ENCODE results near the gene CTRL.

The CTRL gene

DNA sequence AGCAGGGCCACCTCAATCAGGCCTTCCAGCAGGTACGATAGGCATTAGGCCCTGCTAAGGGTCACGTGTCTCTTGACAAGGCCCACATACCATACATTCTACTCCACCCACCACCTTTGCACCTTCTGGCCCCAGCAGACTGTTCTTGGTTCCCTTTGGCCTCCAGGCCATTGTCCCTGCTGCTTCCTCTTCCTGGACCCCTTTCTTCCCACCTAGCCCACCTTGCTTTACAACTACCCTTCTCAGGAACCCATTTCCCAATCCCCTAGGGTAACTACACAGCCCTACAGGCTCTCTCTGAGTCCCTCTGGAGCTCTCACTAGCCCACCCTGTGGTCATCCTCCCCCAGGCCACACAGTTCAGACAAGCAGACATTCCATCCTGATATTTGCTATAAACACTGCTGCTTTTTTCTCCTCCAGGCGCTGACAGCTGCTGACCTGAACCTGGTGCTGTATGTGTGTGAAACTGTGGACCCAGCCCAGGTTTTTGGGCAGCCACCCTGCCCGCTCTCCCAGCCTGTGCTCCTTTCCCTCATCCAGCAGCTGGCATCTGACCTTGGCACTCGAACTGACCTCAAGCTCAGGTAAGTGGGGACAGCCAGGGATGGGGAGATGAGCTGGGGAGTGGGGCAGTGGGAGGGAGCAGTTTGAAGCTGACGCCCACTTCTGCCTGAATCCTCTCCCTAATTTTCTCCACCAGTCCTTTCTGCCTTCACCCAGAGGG is 48.4 kb downstream of the CTRL start:
- Histone ChIP-seq H3K9me3 (ENCODE audit: control insufficient read depth, insufficient read depth, low read depth, low read length) (no peaks in the 10 kb centered on the region), H3K9ac (ENCODE audit: low read length) (no peak overlapping the region), H3K36me3 (ENCODE audit: control insufficient read depth, insufficient read depth, low read length) (peaks cover 59% of the 10 kb centered on the region), H3K27ac (ENCODE audit: low read depth, low read length) (no peak overlapping the region), H3K27me3 (ENCODE audit: control insufficient read depth, insufficient read depth, low read length) (no peaks in the 10 kb centered on the region), H3K4me1 (ENCODE audit: control insufficient read depth, insufficient read depth, low read length) (peaks cover 28% of the 10 kb centered on the region; the same call in 1 of the 2 replicates), H3K4me3 (ENCODE audit: low read depth, low read length) (no peak overlapping the region)

- Histone ChIP-seq H3K9ac (ENCODE audit: low read length) (no peak overlapping the region), H3K27me3 (ENCODE audit: control insufficient read depth, insufficient read depth, low read length) (no peaks in the 10 kb centered on the region), H3K36me3 (ENCODE audit: control insufficient read depth, insufficient read depth, low read length) (peaks cover 67% of the 10 kb centered on the region), H3K4me3 (ENCODE audit: low read depth, low read length) (no peak overlapping the region), H3K4me1 (ENCODE audit: control insufficient read depth, insufficient read depth, low read length) (peaks cover 28% of the 10 kb centered on the region; the same call in 1 of the 2 replicates), H3K9me3 (ENCODE audit: control insufficient read depth, insufficient read depth, low read depth, low read length) (no peaks in the 10 kb centered on the region), H3K27ac (ENCODE audit: low read depth, low read length) (no peak overlapping the region)
Observed at GRCh38 chr16:67882374-67883145, 49.1 kb downstream of the CTRL start.

GRCh38 chr16:67881621-67882161 is 50.0 kb downstream of the CTRL start:
- peaks cover 25% of the 10 kb centered on the region; the same call in 1 of the 2 replicates for H3K4me1 ChIP-seq (ENCODE audit: control insufficient read depth, insufficient read depth, low read length)
- no peaks in the 10 kb centered on the region for H3K9me3 ChIP-seq (ENCODE audit: control insufficient read depth, insufficient read depth, low read depth, low read length)
- peaks cover 75% of the 10 kb centered on the region for H3K36me3 ChIP-seq (ENCODE audit: control insufficient read depth, insufficient read depth, low read length)
- H3K27me3 ChIP-seq (ENCODE audit: control insufficient read depth, insufficient read depth, low read length): no peaks in the 10 kb centered on the region
- no peak overlapping the region for H3K4me3 ChIP-seq (ENCODE audit: low read depth, low read length)
- H3K27ac ChIP-seq (ENCODE audit: low read depth, low read length): no peak overlapping the region
- H3K9ac ChIP-seq (ENCODE audit: low read length): no peak overlapping the region

DNA sequence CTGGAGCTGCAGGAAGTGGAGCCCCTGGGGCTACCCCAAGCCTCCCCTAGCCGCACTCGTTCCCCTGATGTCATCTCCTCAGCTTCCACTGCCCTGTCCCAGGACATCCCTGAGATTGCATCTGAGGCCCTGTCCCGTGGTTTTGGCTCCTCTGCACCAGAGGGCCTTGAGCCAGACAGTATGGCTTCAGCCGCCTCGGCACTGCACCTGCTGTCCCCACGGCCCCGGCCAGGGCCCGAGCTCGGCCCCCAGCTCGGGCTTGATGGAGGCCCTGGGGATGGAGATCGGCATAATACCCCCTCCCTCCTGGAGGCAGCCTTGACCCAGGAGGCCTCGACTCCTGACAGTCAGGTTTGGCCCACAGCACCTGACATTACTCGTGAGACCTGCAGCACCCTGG is 51.1 kb downstream of the CTRL start:
- Histone ChIP-seq H3K27ac (ENCODE audit: low read depth, low read length) (no peak overlapping the region), H3K9me3 (ENCODE audit: control insufficient read depth, insufficient read depth, low read depth, low read length) (no peaks in the 10 kb centered on the region), H3K4me3 (ENCODE audit: low read depth, low read length) (no peak overlapping the region), H3K27me3 (ENCODE audit: control insufficient read depth, insufficient read depth, low read length) (no peaks in the 10 kb centered on the region), H3K9ac (ENCODE audit: low read length) (no peak overlapping the region), H3K4me1 (ENCODE audit: control insufficient read depth, insufficient read depth, low read length) (peaks cover 14% of the 10 kb centered on the region; the same call in 1 of the 2 replicates), H3K36me3 (ENCODE audit: control insufficient read depth, insufficient read depth, low read length) (peaks cover 86% of the 10 kb centered on the region)

- Histone ChIP-seq H3K4me3 (ENCODE audit: low read depth, low read length) (no peak overlapping the region), H3K36me3 (ENCODE audit: control insufficient read depth, insufficient read depth, low read length) (peaks cover 87% of the 10 kb centered on the region), H3K27ac (ENCODE audit: low read depth, low read length) (no peak overlapping the region), H3K27me3 (ENCODE audit: control insufficient read depth, insufficient read depth, low read length) (no peaks in the 10 kb centered on the region), H3K4me1 (ENCODE audit: control insufficient read depth, insufficient read depth, low read length) (peaks cover 9% of the 10 kb centered on the region; the same call in 1 of the 2 replicates), H3K9me3 (ENCODE audit: control insufficient read depth, insufficient read depth, low read depth, low read length) (no peaks in the 10 kb centered on the region), H3K9ac (ENCODE audit: low read length) (no peak overlapping the region)
Observed at GRCh38 chr16:67879936-67880335, 51.7 kb downstream of the CTRL start.
